Measurements from ENCODE around the gene MED13L.
A peak's percentile ranks its signal among the peaks of the same experiment; 100 is the strongest.

MED13L gene

DNA sequence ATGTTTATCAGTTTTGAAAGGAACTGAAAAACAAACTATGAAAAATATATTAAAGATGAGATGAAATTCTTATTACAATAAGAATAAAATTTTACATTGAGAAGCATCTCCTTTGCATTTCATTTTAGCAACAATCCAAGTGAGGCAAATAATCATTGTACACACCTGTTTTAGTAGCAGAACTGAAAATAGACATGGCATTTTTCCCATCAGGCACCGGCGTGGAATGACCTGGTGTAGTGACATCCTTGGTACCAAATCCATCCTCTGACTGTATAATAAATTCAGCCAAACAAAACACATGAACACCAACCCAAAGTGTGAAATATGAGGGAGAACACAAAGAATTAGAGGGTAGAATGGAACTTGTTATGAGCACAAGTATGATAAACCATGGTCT, 271.4 kb downstream of the MED13L start:
- DNase-seq (ENCODE audit: low read depth): no peak
- H3K4me3 ChIP-seq (replicated peaks; ENCODE audit: low read depth, low read length): no peak overlapping the region
- TF ChIP-seq, protein P1, sequence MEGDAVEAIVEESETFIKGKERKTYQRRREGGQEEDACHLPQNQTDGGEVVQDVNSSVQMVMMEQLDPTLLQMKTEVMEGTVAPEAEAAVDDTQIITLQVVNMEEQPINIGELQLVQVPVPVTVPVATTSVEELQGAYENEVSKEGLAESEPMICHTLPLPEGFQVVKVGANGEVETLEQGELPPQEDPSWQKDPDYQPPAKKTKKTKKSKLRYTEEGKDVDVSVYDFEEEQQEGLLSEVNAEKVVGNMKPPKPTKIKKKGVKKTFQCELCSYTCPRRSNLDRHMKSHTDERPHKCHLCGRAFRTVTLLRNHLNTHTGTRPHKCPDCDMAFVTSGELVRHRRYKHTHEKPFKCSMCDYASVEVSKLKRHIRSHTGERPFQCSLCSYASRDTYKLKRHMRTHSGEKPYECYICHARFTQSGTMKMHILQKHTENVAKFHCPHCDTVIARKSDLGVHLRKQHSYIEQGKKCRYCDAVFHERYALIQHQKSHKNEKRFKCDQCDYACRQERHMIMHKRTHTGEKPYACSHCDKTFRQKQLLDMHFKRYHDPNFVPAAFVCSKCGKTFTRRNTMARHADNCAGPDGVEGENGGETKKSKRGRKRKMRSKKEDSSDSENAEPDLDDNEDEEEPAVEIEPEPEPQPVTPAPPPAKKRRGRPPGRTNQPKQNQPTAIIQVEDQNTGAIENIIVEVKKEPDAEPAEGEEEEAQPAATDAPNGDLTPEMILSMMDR (IDR thresholded peaks at IDR 0.05; ENCODE audit: low read length, missing control alignments): no peak

DNA sequence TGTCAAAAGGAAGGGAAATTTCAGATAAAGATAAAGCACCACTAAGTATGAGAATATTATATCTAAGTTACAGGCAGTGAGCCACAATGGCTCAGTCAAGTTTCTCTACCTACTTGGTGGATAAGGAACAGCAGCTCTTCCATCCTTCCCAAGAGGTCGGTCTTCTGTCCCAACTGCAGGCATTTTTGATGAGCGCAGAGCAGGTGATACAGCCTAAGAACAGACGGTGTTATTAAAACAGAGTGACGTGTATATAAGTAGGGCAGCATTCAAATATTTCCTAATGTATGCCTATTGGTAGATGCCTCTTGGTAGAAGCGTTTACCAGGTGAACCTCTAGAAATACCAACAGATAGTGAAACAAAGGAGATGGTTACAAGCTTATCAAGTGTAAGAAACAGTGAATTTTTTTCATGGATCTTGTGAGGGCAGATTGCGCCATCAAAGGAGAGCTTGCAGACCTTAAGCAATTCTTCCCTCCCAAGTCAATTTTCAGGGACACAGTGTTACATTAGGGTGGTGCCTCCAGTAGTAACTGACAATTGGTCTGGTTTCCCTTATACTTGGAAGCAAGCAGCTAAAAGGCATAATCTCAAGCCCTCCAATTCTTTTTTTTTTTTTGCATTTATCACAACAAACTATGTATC, 274.5 kb downstream of the MED13L start:
- TF ChIP-seq, protein P1 (IDR thresholded peaks at IDR 0.05; ENCODE audit: low read length, missing control alignments): no peak
- no peak overlapping the region for H3K4me3 ChIP-seq (replicated peaks; ENCODE audit: low read depth, low read length)
- peak; percentile 61 for DNase-seq (ENCODE audit: low read depth)

DNA sequence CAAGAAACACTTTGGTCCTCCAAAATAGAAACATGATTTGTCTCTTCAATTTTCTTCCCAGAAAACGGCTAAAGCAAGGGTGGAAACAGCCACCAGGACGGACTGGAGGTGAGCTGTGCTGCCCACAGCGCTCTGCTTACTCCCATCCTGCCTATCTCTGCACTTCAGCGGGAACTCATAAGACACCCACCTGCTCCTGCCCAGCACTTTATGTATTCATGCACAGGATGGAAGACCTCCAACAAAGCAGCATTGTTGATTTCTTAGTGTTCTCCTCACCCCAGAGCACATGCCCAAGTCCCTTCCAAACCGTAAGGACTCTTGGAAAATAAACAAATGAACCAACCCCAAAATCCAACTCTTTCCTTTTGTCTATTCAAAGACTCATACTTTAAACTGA, 277.2 kb downstream of the MED13L start:
- no peak for DNase-seq (ENCODE audit: low read depth)
- no peak overlapping the region for H3K4me3 ChIP-seq (replicated peaks; ENCODE audit: low read depth, low read length)
- TF ChIP-seq, protein P1 (IDR thresholded peaks at IDR 0.05; ENCODE audit: low read length, missing control alignments): no peak

DNA sequence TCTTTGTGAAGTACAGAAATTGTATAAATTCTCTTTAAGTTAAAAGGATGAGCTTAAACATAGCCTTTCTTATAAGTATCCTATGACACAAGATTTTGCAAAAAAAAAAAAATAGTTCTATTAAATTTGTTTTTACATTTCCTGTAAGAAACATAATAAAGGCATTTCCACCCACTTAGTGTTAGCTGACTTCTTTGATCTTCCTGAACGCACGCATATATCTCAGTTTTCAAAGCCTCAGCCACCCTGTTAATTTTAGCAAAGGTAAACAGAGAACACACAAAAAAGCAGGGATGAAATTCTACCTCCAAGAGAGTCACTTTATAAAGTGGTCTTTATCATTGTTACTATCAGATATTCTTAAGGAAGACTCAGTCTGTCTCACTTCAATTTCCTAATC, 277.9 kb downstream of the MED13L start:
- H3K4me3 ChIP-seq (replicated peaks; ENCODE audit: low read depth, low read length): no peak overlapping the region
- no peak for DNase-seq (ENCODE audit: low read depth)
- TF ChIP-seq, protein P1 (IDR thresholded peaks at IDR 0.05; ENCODE audit: low read length, missing control alignments): no peak

DNA sequence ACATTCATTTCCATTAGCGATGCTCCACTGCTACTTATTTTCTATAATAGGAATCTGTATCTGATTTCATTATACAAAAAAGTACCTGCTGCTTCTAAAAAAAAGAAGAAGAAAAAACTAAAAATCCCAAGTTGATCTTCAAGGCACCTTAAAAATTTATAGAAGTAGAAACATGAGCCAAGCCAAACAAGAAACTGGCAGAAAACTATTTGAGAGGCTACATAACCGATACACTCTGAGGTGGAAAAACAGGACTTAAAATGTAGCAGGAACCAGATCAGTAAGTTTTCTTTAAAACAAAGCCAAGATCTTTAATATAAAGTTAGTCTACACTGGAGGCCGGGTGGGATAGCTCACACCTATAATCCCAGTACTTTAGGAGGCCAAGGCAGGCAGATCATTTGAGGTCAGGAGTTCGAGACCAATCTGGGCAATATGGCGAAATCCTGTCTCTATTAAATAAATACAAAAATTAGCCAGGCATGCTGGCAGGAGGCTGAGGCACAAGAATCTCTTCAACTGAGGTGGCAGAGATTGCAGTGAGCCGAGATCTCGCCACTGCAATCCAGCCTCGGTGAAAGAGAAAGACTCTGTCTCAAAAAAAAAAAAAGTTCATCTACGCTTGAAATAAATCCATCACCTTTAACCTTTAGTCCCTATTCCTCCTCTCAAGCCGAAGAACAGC, 278.6 kb downstream of the MED13L start:
- no peak for DNase-seq (ENCODE audit: low read depth)
- H3K4me3 ChIP-seq (replicated peaks; ENCODE audit: low read depth, low read length): no peak overlapping the region
- TF ChIP-seq, protein P1 (IDR thresholded peaks at IDR 0.05; ENCODE audit: low read length, missing control alignments): no peak

DNA sequence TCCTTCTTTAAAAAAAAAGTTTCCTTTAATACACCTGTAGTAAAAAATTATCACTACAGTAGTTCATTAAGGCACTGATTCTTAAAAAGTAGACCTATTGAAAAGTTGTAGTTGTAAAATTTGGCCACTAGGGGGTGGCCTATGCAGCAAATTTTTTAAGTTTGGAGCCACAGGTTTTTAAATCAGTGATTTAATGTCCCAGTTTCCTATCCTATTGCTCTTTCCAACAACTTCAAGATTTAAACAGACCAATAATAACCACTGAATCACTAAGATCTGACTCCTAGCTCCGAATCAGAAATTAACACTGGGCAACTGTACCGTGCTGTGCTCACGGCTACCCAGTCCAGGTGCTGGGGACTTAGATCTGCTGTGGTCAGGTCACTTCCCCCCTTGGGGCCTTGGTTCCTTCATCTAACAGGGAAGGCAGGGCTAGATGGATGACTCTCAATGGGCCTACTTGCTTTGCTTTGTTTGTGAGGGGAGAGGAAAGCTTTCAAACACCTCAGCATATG, 279.3 kb downstream of the MED13L start:
- TF ChIP-seq, protein P1 (IDR thresholded peaks at IDR 0.05; ENCODE audit: low read length, missing control alignments): peak; percentile 64
- peak; percentile 72 for DNase-seq (ENCODE audit: low read depth)
- H3K4me3 ChIP-seq (replicated peaks; ENCODE audit: low read depth, low read length): no peak overlapping the region
